ENCODE measurements around the gene RPS6KB2.
A peak's percentile ranks its signal among the peaks of the same experiment; 100 is the strongest.

The RPS6KB2 gene

DNA sequence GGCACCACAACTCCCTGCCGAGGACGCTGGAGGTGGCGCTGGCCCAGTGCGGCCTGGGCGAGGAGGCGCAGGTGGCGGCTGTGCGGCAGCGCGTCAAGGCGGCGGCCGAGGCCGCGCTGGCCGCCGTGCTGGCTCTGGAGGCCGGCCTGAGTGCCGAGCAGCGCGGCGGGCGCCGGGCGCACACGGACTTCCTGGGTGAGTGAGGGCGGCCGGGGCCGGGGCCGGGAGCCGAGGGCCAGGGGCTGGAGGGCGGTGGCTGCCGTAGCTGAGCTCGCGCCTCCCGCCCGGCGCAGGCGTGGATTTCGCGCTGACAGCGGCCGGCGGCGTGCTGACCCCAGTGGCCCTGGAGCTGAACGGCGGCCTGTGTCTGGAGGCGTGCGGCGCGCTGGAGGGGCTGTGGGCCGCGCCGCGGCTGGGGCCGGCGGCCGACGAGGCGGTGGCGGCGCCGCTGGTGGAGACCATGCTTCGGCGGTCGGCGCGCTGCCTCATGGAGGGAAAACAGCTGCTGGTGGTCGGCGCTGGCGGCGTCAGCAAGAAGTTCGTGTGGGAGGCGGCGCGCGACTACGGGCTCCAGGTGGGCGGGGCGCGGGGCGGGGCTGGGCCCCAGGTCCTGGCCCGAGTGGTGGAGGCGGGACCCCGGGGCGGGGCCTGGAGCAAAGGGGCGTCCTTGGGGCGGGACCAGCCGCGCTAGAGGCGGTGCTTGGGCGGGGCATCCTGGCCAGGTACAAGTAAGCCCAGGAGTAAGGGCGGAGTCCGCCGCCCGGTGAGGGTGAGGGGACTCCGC, 7.5 kb upstream of the RPS6KB2 start:
- H3K27me3 ChIP-seq (ENCODE audit: insufficient read depth, low read depth) = no peaks in the 10 kb centered on the region; the same call in 1 of the 2 replicates
- H3K4me2 ChIP-seq = peak overlapping the region; percentile 71
- H4K20me1 ChIP-seq (ENCODE audit: insufficient read depth) = no peaks in the 10 kb centered on the region
- H3K79me2 ChIP-seq (ENCODE audit: insufficient read depth, low read depth) = no peaks in the 10 kb centered on the region
- H3K36me3 ChIP-seq (ENCODE audit: insufficient read depth) = no peaks in the 10 kb centered on the region
- TF ChIP-seq, protein P1, sequence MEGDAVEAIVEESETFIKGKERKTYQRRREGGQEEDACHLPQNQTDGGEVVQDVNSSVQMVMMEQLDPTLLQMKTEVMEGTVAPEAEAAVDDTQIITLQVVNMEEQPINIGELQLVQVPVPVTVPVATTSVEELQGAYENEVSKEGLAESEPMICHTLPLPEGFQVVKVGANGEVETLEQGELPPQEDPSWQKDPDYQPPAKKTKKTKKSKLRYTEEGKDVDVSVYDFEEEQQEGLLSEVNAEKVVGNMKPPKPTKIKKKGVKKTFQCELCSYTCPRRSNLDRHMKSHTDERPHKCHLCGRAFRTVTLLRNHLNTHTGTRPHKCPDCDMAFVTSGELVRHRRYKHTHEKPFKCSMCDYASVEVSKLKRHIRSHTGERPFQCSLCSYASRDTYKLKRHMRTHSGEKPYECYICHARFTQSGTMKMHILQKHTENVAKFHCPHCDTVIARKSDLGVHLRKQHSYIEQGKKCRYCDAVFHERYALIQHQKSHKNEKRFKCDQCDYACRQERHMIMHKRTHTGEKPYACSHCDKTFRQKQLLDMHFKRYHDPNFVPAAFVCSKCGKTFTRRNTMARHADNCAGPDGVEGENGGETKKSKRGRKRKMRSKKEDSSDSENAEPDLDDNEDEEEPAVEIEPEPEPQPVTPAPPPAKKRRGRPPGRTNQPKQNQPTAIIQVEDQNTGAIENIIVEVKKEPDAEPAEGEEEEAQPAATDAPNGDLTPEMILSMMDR (conservative IDR thresholded peaks at IDR 0.05; ENCODE audit: low read depth, low read length) = no peak
- peak overlapping the region; percentile 73 for H2AFZ ChIP-seq (ENCODE audit: low read depth)
- H3K4me1 ChIP-seq (ENCODE audit: low read depth, poor library complexity, severe bottlenecking) = peaks cover 12% of the 10 kb centered on the region
- H3K27ac ChIP-seq = peak overlapping the region; percentile 69
- peak overlapping the region; percentile 85 for H3K9ac ChIP-seq
- H3K4me3 ChIP-seq (IDR thresholded peaks at IDR 0.05; ENCODE audit: insufficient read depth, low read depth, low read length) = no peak overlapping the region

GRCh38 chr11:67421430-67422031, 6.8 kb upstream of the RPS6KB2 start:
- Histone ChIP-seq H3K4me2 (peak overlapping the region; percentile 70; the same call in 1 of the 2 replicates), H3K4me1 (ENCODE audit: low read depth, poor library complexity, severe bottlenecking) (peaks cover 12% of the 10 kb centered on the region), H4K20me1 (ENCODE audit: insufficient read depth) (no peaks in the 10 kb centered on the region), H3K36me3 (ENCODE audit: insufficient read depth) (no peaks in the 10 kb centered on the region), H3K79me2 (ENCODE audit: insufficient read depth, low read depth) (no peaks in the 10 kb centered on the region), H3K9ac (no peak overlapping the region), H3K27me3 (ENCODE audit: insufficient read depth, low read depth) (no peaks in the 10 kb centered on the region; the same call in 1 of the 2 replicates), H2AFZ (ENCODE audit: low read depth) (peak overlapping the region; percentile 73), H3K27ac (no peak overlapping the region), H3K4me3 (IDR thresholded peaks at IDR 0.05; ENCODE audit: insufficient read depth, low read depth, low read length) (no peak overlapping the region)
- TF ChIP-seq, protein P1 (conservative IDR thresholded peaks at IDR 0.05; ENCODE audit: low read depth, low read length) = no peak

- Histone ChIP-seq H3K4me1 (ENCODE audit: low read depth, poor library complexity, severe bottlenecking) (peaks cover 12% of the 10 kb centered on the region), H3K27ac (no peak overlapping the region), H3K4me2 (no peak overlapping the region), H4K20me1 (ENCODE audit: insufficient read depth) (no peaks in the 10 kb centered on the region), H3K9ac (no peak overlapping the region), H3K4me3 (IDR thresholded peaks at IDR 0.05; ENCODE audit: insufficient read depth, low read depth, low read length) (no peak overlapping the region), H2AFZ (ENCODE audit: low read depth) (no peak overlapping the region), H3K36me3 (ENCODE audit: insufficient read depth) (no peaks in the 10 kb centered on the region), H3K27me3 (ENCODE audit: insufficient read depth, low read depth) (no peaks in the 10 kb centered on the region), H3K79me2 (ENCODE audit: insufficient read depth, low read depth) (no peaks in the 10 kb centered on the region)
- TF ChIP-seq, protein P1 (conservative IDR thresholded peaks at IDR 0.05; ENCODE audit: low read depth, low read length) = no peak
These were observed 5.4 kb upstream of the RPS6KB2 start for GRCh38 chr11:67422891-67423290.

GRCh38 chr11:67423466-67423865, 4.8 kb upstream of the RPS6KB2 start:
- Histone ChIP-seq H3K27me3 (ENCODE audit: insufficient read depth, low read depth) (no peaks in the 10 kb centered on the region), H2AFZ (ENCODE audit: low read depth) (no peak overlapping the region), H3K9ac (no peak overlapping the region), H4K20me1 (ENCODE audit: insufficient read depth) (no peaks in the 10 kb centered on the region), H3K4me2 (no peak overlapping the region), H3K27ac (no peak overlapping the region), H3K4me3 (IDR thresholded peaks at IDR 0.05; ENCODE audit: insufficient read depth, low read depth, low read length) (no peak overlapping the region), H3K79me2 (ENCODE audit: insufficient read depth, low read depth) (peaks cover under 1% of the 10 kb centered on the region), H3K4me1 (ENCODE audit: low read depth, poor library complexity, severe bottlenecking) (peaks cover 12% of the 10 kb centered on the region), H3K36me3 (ENCODE audit: insufficient read depth) (no peaks in the 10 kb centered on the region)
- TF ChIP-seq, protein P1 (conservative IDR thresholded peaks at IDR 0.05; ENCODE audit: low read depth, low read length) = no peak
